Measurements from ENCODE around the gene SCCPDH. TPM values are rescaled to one million over a fixed set of nuclear protein-coding genes. Genes with fewer than 3 reads are reported as not detected.

Gene SCCPDH
- total and polyA plus RNA-seq, 9 of the 15 experiments (the other 6 are each of a cell fraction or from before 2014, with no cell fraction given), result 7.0 to 61.9 (median 38.3) TPM

- Histone ChIP-seq H3K9me1 (ENCODE audit: control insufficient read depth, insufficient read depth, low read length) (no peaks in the 10 kb centered on the region), H3K4me2 (ENCODE audit: insufficient read depth, low read length) (no peak overlapping the region; the same call in 1 of the 2 replicates), H3K36me3 (ENCODE audit: control insufficient read depth, insufficient read depth, low read length) (no peaks in the 10 kb centered on the region), H2AFZ (ENCODE audit: low read depth, low read length) (peak overlapping the region; percentile 18; the same call in 1 of the 2 replicates), H3K4me3 (no peak overlapping the region), H3K27me3 (ENCODE audit: control insufficient read depth in 2 of 2, insufficient read depth in 2 of 2, low read length in 2 of 2) (peaks cover 5 to 37% of the 10 kb centered on the region in 2 experiments; a peak in 3 of 5 replicates), H3K4me1 (replicated peaks in 1 of 2; ENCODE audit: control insufficient read depth in 2 of 2, insufficient read depth in 2 of 2, low read length in 2 of 2) (peaks cover 7 to 30% of the 10 kb centered on the region in 2 experiments; a peak in 4 of 5 replicates), H3K9me3 (replicated peaks; ENCODE audit: control insufficient read depth, insufficient read depth, low read depth, low read length) (no peaks in the 10 kb centered on the region; the same call in none of the 2 replicates), H3K27ac (ENCODE audit: extremely low read depth, low read depth, low read length) (no peak overlapping the region), H4K20me1 (replicated peaks; ENCODE audit: control insufficient read depth, insufficient read depth, low read length) (no peaks in the 10 kb centered on the region), H3K79me2 (ENCODE audit: control insufficient read depth, insufficient read depth, low read length) (no peaks in the 10 kb centered on the region), H3K9ac (ENCODE audit: insufficient read depth in 1 of 2, low read depth in 2 of 2, low read length in 2 of 2) (peak overlapping the region in 1 of 2 experiments; percentile 59; a peak in 1 of 4 replicates)
- ChIA-PET CTCF (ENCODE audit: low intra/inter-chr PET ratio) (no interaction called here), POLR2A (interaction anchor here (0.7 to 1.6 kb wide), 2 partner anchors 12 to 17 kb away, joined by 3 to 6 read pairs; no protein-coding TSS in a partner anchor)
- intact Hi-C loops (cut with micrococcal nuclease) (no loop called here), in situ Hi-C loops (cut with MboI) (no loop called here)
- no peak for DNase-seq (ENCODE audit: extremely low read depth in 1 of 4, low spot score in 3 of 4)
- BruUV-seq (replicated peaks), result no TSS peak
- ATAC-seq, result no peak
- 13% methylated on average over 17 of the region's 18 CpGs for WGBS (ENCODE audit: insufficient coverage, low coverage, missing lambda C conversion rate)
- TF ChIP-seq POLR3A (IDR thresholded peaks at IDR 0.05; ENCODE audit: borderline replicate concordance, extremely low read depth, insufficient read depth, insufficient read length) (no peak), ZNF655 (CRISPR knock-in tag; IDR thresholded peaks at IDR 0.05) (no peak), HDAC6 (IDR thresholded peaks at IDR 0.05; ENCODE audit: low read depth, low read length) (no peak), MGA (IDR thresholded peaks at IDR 0.05) (no peak), SAFB (IDR thresholded peaks at IDR 0.05; ENCODE audit: borderline replicate concordance, low read depth, low read length) (peak; percentile 49; the same call in 1 of the 2 replicates)
- FAIRE-seq, result no peak
These were observed 61.4 kb downstream of the SCCPDH start for GRCh38 chr1:246785494-246786111.
